ENCODE results near the gene IL37.

GRCh38 chr2:112927745-112928144, 16.8 kb downstream of the IL37 start:
- TF ChIP-seq TOX (CRISPR knock-in tag; IDR thresholded peaks at IDR 0.05; ENCODE audit: borderline replicate concordance) (no peak), RARB (CRISPR knock-in tag; IDR thresholded peaks at IDR 0.05) (no peak), TCF4 (CRISPR knock-in tag; IDR thresholded peaks at IDR 0.05; ENCODE audit: borderline replicate concordance) (no peak), PATZ1 (CRISPR knock-in tag; IDR thresholded peaks at IDR 0.05; ENCODE audit: borderline replicate concordance) (no peak), ZNF70 (CRISPR knock-in tag; IDR thresholded peaks at IDR 0.05) (no peak), ZFP3 (CRISPR knock-in tag; IDR thresholded peaks at IDR 0.05) (no peak), ARNTL (CRISPR knock-in tag; IDR thresholded peaks at IDR 0.05; ENCODE audit: borderline replicate concordance, low read depth) (no peak), CREB5 (CRISPR knock-in tag; IDR thresholded peaks at IDR 0.05; ENCODE audit: low read depth) (no peak)

Data from SK-N-SH treated with all-trans-retinoic acid at 6 μM for 48 hours (cell line).